HepG2 (cell line): Measurements from ENCODE around the gene COQ10B. TPM values are rescaled to one million over a fixed set of nuclear protein-coding genes. Genes with fewer than 3 reads are reported as not detected.
A peak's percentile ranks its signal among the peaks of the same experiment; 100 is the strongest.

Source experiments
- BORCS8-MEF2B ChIP-seq: sonication (generic); formaldehyde crosslinking; IDR thresholded peaks from 2 replicates; pipeline ENCODE4 v1.8.0; 2022; ENCODE audit warnings: mild to moderate bottlenecking, missing genetic modification reagents
- EZH2 ChIP-seq: conservative IDR thresholded peaks from 2 replicates; pipeline ENCODE4 v1.6.1; 2012; ENCODE audit warnings: mild to moderate bottlenecking, low read depth, low read length, moderate library complexity
- HNF1B ChIP-seq: sonication (generic); formaldehyde crosslinking; IDR thresholded peaks from 2 replicates; pipeline ENCODE4 v1.5.1; 2020; ENCODE audit warnings: mild to moderate bottlenecking, moderate library complexity, missing genetic modification reagents
- KAT2B ChIP-seq: fragments of 150-350 bp; IDR thresholded peaks from 2 replicates; pipeline ENCODE4 v1.6.1; 2014; ENCODE audit warnings: low read depth, low read length, borderline replicate concordance
- MEIS2 ChIP-seq: sonication (generic); formaldehyde crosslinking; IDR thresholded peaks from 2 replicates; pipeline ENCODE4 v1.9.0; 2021; ENCODE audit warnings: mild to moderate bottlenecking, missing genetic modification reagents
- NFKBIZ ChIP-seq: IDR thresholded peaks from 2 replicates; pipeline ENCODE4 v1.6.1; 2018; ENCODE audit warnings: missing genetic modification reagents, missing compliant biosample characterization
- NONO ChIP-seq, 2 experiments: fragments of 450-650 bp in 1 of 2; sonication (generic) in 1 of 2; formaldehyde crosslinking in 1 of 2; IDR thresholded peaks in 1 of 2; conservative IDR thresholded peaks in 1 of 2; 2 replicates each; pipeline versions ENCODE4 v1.6.1 to v1.8.0; 2017 to 2022; ENCODE audit warnings: mild to moderate bottlenecking in 1 of 2, missing genetic modification reagents in 1 of 2, moderate library complexity in 1 of 2
- PPARG ChIP-seq: conservative IDR thresholded peaks from 2 replicates; pipeline ENCODE4 v1.6.1; 2016; ENCODE audit warnings: missing biosample characterization, missing genetic modification reagents
- PRDM10 ChIP-seq: sonication (generic); formaldehyde crosslinking; IDR thresholded peaks from 2 replicates; pipeline ENCODE4 v1.4.0; 2020; ENCODE audit warnings: low read depth, missing genetic modification reagents
- RBM22 ChIP-seq: fragments of 200-400 bp; formaldehyde crosslinking; optimal IDR thresholded peaks from 2 replicates; pipeline ENCODE3; 2017; ENCODE audit warnings: mild to moderate bottlenecking, low read length, moderate library complexity
- SP140L ChIP-seq: sonication (generic); formaldehyde crosslinking; IDR thresholded peaks from 2 replicates; pipeline ENCODE4 v1.4.0; 2020; ENCODE audit warnings: missing genetic modification reagents, borderline replicate concordance
- SRSF1 ChIP-seq: fragments of 200-400 bp; formaldehyde crosslinking; optimal IDR thresholded peaks from 2 replicates; pipeline ENCODE3; 2017; ENCODE audit warnings: mild to moderate bottlenecking, low read depth, low read length, moderate library complexity
- TARDBP ChIP-seq: sonication (generic); formaldehyde crosslinking; IDR thresholded peaks from 2 replicates; pipeline ENCODE4 v1.8.0; 2022; ENCODE audit warnings: mild to moderate bottlenecking, missing genetic modification reagents
- TFDP1 ChIP-seq: IDR thresholded peaks from 2 replicates; pipeline ENCODE4 v1.6.1; 2016; ENCODE audit warnings: missing compliant biosample characterization, missing genetic modification reagents, borderline replicate concordance
- ZBTB1 ChIP-seq: sonication (generic); formaldehyde crosslinking; IDR thresholded peaks from 2 replicates; pipeline ENCODE4 v1.4.0; 2020; ENCODE audit warnings: missing genetic modification reagents, borderline replicate concordance
- ZNF329 ChIP-seq: sonication (generic); formaldehyde crosslinking; IDR thresholded peaks from 2 replicates; pipeline ENCODE4 v1.9.0; 2021; ENCODE audit warnings: low read depth, mild to moderate bottlenecking, missing genetic modification reagents
- ZNF580 ChIP-seq: IDR thresholded peaks from 2 replicates; pipeline ENCODE4 v1.6.1; 2016; ENCODE audit warnings: low read depth, borderline replicate concordance
- ZNF800 ChIP-seq: sonication (generic); formaldehyde crosslinking; IDR thresholded peaks from 2 replicates; pipeline ENCODE4 v1.4.0; 2020; ENCODE audit warnings: missing genetic modification reagents
- polyA plus RNA-seq, 8 experiments: library from polyadenylated mRNA; depleted of rRNA in 3 of 8; stranded (reverse) in 7 of 8; unstranded in 1 of 8; fragments of >200 nt; fragmentation: Illumina TruSeq in 4 of 8; extraction: Trizol in 4 of 8; gene quantifications; 2 replicates each; pipeline versions ENCODE4 v1.2.1 to v1.2.3, GENCODE V29; 2011 to 2016; ENCODE audit warnings: low read depth in 4 of 8, missing spikeins in 1 of 8, mixed read lengths in 1 of 8; ENCODE audit not compliant: insufficient read depth in 1 of 8
- total RNA-seq, 5 experiments: library from RNA; depleted of rRNA; stranded (reverse); fragments of >200 nt; fragmentation: Illumina TruSeq; extraction: Trizol; gene quantifications; 2 replicates each; pipeline ENCODE4 v1.2.3, GENCODE V29; 2016; ENCODE audit warnings: low read depth in 1 of 5

COQ10B gene
- total and polyA plus RNA-seq, 2 of the 13 experiments (the other 11 are each of a cell fraction or from before 2014, with no cell fraction given): 4.6 to 34.9 TPM

GRCh38 chr2:197453123-197453913 lies at the start of gene COQ10B (continued):
- TF ChIP-seq PRDM10 (CRISPR knock-in tag) (peak; percentile 88), RBM22 (no peak), BORCS8-MEF2B (peak; percentile 72), HNF1B (CRISPR knock-in tag) (peak; percentile 99), TFDP1 (CRISPR knock-in tag) (peak; percentile 68; the same call in 1 of the 2 replicates), TARDBP (CRISPR knock-in tag) (peak; percentile 84), ZNF329 (no peak), ZNF800 (CRISPR knock-in tag) (peak; percentile 85), KAT2B (no peak), SRSF1 (peak; percentile 98), EZH2 (no peak), ZBTB1 (CRISPR knock-in tag) (peak; percentile 84; the same call in 1 of the 2 replicates), NONO (IDR thresholded peaks at IDR 0.05) (no peak), NONO (CRISPR knock-in tag; conservative IDR thresholded peaks at IDR 0.05) (peak; percentile 89), MEIS2 (CRISPR knock-in tag) (peak; percentile 67), PPARG (CRISPR knock-in tag) (0 out of 2 replicates have a peak, but pooled peaks have one; percentile 8), NFKBIZ (CRISPR knock-in tag) (no peak), ZNF580 (peak; percentile 95; the same call in 1 of the 2 replicates), SP140L (CRISPR knock-in tag) (no peak)
